Measurements from ENCODE around the gene KDM1B.

DNA sequence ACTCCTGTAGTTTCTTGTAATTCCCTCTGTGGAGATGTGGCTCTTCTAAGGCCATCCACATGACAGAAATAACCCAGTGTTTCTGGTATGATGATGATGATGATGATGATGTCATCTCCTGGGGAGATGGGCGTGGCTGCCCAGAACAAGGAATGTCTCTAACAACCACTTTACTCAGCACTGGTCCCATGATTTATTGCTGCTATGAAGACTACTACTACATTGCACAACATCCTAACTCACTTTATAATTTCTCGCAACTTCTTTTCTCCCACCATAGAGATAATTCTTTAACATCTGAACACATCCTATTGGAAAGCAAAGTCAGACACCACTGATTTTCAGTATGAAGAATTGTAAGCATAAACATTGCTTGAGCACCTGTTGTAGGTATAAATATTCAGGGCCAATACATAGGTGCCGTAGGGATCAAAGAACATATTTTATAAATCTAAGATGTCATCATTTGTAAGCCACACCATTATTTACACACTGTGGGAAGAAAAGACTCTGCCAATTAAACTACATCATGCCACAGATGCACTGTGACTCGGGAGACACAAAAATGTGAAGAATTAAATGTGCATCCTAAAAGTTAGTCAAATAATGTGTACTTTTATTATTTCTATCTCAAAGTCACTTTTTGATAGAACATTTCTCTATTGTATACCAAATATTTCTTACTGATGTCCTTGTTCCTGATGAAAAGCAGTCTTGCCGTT lies 6.8 kb upstream of the KDM1B start:
- TF ChIP-seq, protein P1, sequence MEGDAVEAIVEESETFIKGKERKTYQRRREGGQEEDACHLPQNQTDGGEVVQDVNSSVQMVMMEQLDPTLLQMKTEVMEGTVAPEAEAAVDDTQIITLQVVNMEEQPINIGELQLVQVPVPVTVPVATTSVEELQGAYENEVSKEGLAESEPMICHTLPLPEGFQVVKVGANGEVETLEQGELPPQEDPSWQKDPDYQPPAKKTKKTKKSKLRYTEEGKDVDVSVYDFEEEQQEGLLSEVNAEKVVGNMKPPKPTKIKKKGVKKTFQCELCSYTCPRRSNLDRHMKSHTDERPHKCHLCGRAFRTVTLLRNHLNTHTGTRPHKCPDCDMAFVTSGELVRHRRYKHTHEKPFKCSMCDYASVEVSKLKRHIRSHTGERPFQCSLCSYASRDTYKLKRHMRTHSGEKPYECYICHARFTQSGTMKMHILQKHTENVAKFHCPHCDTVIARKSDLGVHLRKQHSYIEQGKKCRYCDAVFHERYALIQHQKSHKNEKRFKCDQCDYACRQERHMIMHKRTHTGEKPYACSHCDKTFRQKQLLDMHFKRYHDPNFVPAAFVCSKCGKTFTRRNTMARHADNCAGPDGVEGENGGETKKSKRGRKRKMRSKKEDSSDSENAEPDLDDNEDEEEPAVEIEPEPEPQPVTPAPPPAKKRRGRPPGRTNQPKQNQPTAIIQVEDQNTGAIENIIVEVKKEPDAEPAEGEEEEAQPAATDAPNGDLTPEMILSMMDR (IDR thresholded peaks at IDR 0.05 in 4 of 5, conservative IDR thresholded peaks at IDR 0.05 in 1 of 5): no peak
- no peak for TF ChIP-seq POLR2A (IDR thresholded peaks at IDR 0.05)
